H1 (cell line): ENCODE measurements around the gene SDF2. TPM values are rescaled to one million over a fixed set of nuclear protein-coding genes. Genes with fewer than 3 reads are reported as not detected.

Source experiments
- CBX8 ChIP-seq: fragments of 300-800, 300-1000 bp; sonication (generic); IDR thresholded peaks from 2 replicates; pipeline ENCODE4 v1.7.1; 2016; ENCODE audit warnings: low read depth, low read length, borderline replicate concordance
- CEBPB ChIP-seq: IDR thresholded peaks from 2 replicates; pipeline ENCODE4 v1.6.1; 2012; ENCODE audit warnings: low read depth, low read length
- HDAC6 ChIP-seq: IDR thresholded peaks from one replicate; pipeline ENCODE4 v1.7.1; 2012; ENCODE audit warnings: low read depth, mild to moderate bottlenecking, inconsistent platforms, low read length, moderate library complexity
- PHF8 ChIP-seq: fragments of 200-600 bp; sonication (generic); conservative IDR thresholded peaks from 2 replicates; pipeline ENCODE4 v1.7.1; 2012; ENCODE audit warnings: low read depth, mild to moderate bottlenecking, inconsistent platforms, low read length, moderate library complexity
- RFX5 ChIP-seq: IDR thresholded peaks from 2 replicates; pipeline ENCODE4 v1.6.1; 2011; ENCODE audit warnings: low read depth, low read length, improper control_type of control experiment, borderline replicate concordance
- SIRT6 ChIP-seq: IDR thresholded peaks from one replicate; pipeline ENCODE4 v1.7.1; 2012; ENCODE audit warnings: low read length, inconsistent platforms
- polyA plus RNA-seq, 7 experiments: library from polyadenylated mRNA; depleted of rRNA in 3 of 7; stranded (reverse) in 5 of 7; unstranded in 2 of 7; fragments of >200 nt in 5 of 7; fragments of 200-250 nt in 2 of 7; gene quantifications; 1 replicate in 5 of 7; 2 replicates in 1 of 7; 4 replicates in 1 of 7; pipeline versions ENCODE4 v1.2.1 to v1.2.3, GENCODE V29; 2011 to 2013; ENCODE audit warnings: missing spikeins in 2 of 7, mixed read lengths in 2 of 7
- total RNA-seq: library from RNA; stranded (reverse); fragmentation: NEBNext Ultra II Directional; extraction: Animal tissue kit (Norgen Biotek cat#: 25700); gene quantifications from 2 replicates; pipeline ENCODE4 v1.2.1, GENCODE V29; 2021

SDF2 gene
- total and polyA plus RNA-seq, 2 of the 8 experiments (the other 6 are each of a cell fraction or from before 2014, with no cell fraction given): 44.8 to 65.4 TPM

DNA sequence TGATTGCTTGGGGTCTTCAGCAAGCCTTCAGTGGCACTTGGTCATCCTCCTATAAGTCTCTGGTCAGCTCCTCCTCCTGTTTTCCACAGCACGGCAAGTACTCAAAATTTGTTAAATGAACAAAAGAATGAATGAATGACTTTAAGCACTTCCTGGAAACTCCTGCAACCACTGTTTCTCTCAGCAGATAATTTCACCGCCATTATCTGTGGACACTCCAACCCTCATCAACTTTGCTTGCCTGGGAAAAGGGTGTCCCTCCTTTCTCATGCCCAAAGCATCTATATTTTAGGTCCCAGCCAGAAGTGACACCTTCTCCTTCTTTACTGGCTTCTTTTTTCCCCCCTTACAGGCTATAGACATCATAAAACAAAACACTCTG is 45.6 kb upstream of the SDF2 start (continued):
- TF ChIP-seq CBX8 (no peak), PHF8 (no peak), RFX5 (no peak), CEBPB (no peak), HDAC6 (no peak), SIRT6 (no peak)
